ENCODE results near the gene ELF1.

The ELF1 gene

GRCh38 chr13:40966298-40966697, 52.8 kb downstream of the ELF1 start:
- Histone ChIP-seq H3K27ac (ENCODE audit: low read length, poor library complexity, severe bottlenecking) (no peak overlapping the region), H3K27me3 (ENCODE audit: control insufficient read depth in 1 of 2, insufficient read depth in 1 of 2, low read length in 2 of 2) (no peaks in the 10 kb centered on the region), H3K4ac (ENCODE audit: low read depth in 1 of 2, low read length in 2 of 2) (no peak overlapping the region), H2AK5ac (ENCODE audit: low read length, severe bottlenecking) (no peak overlapping the region), H3K36me3 (ENCODE audit: control insufficient read depth in 1 of 2, insufficient read depth in 2 of 2, low read depth in 1 of 2, low read length in 2 of 2) (no peaks in the 10 kb centered on the region), H2BK12ac (ENCODE audit: low read length in 2 of 2) (no peak overlapping the region), H2BK15ac (ENCODE audit: low read depth, poor library complexity, severe bottlenecking) (no peak overlapping the region), H2BK5ac (ENCODE audit: low read depth, low read length, poor library complexity, severe bottlenecking) (no peak overlapping the region), H4K8ac (ENCODE audit: low read length) (no peak overlapping the region), H4K91ac (ENCODE audit: low read length) (no peak overlapping the region), H3K4me1 (ENCODE audit: control insufficient read depth, insufficient read depth, low read depth, low read length) (peaks cover 5% of the 10 kb centered on the region), H3K79me1 (replicated peaks; ENCODE audit: low read length, poor library complexity, severe bottlenecking) (peaks cover 4% of the 10 kb centered on the region), H3K23ac (ENCODE audit: low read length in 2 of 2) (no peak overlapping the region), H3K9ac (ENCODE audit: low read length) (no peak overlapping the region), H3K9me3 (ENCODE audit: control insufficient read depth, low read length) (no peaks in the 10 kb centered on the region), H3K18ac (ENCODE audit: low read depth in 1 of 2, low read length in 2 of 2) (no peak overlapping the region), H3K14ac (ENCODE audit: low read length in 2 of 2) (no peak overlapping the region), H3K4me3 (ENCODE audit: insufficient read depth in 1 of 2, low read depth in 1 of 2, low read length in 2 of 2) (no peak overlapping the region), H2AFZ (ENCODE audit: low read depth, low read length) (no peak overlapping the region), H3K4me2 (ENCODE audit: low read length, poor library complexity, severe bottlenecking) (no peak overlapping the region), H2BK120ac (ENCODE audit: low read depth, low read length) (no peak overlapping the region)
- no peak for DNase-seq
- WGBS, result 88% methylated on average over 3 of the region's 3 CpGs

DNA sequence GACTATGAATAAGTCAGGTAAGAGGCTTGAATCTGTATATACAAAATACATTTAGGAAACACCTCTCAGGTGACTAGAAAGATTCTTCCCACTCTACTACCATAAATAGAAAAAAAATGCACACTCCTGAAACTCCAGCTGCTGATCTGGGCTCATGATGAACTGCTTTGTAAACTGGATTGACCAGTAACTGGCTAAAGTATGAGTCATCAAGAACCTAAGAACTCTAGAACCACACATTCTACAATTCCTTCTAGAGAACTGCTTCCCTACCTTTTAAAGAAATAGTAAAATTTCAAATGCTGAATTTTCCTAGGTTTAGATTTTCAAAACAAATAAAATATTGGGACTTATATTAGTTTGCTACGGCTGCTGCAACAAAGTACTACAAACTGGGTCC, 55.2 kb downstream of the ELF1 start:
- H3K79me1 ChIP-seq (replicated peaks; ENCODE audit: low read length, poor library complexity, severe bottlenecking), result peaks cover 5% of the 10 kb centered on the region
- no peak overlapping the region for H3K18ac ChIP-seq (ENCODE audit: low read depth in 1 of 2, low read length in 2 of 2)
- no peak overlapping the region for H2BK12ac ChIP-seq (ENCODE audit: low read length in 2 of 2)
- no peak overlapping the region for H3K4me3 ChIP-seq (ENCODE audit: insufficient read depth in 1 of 2, low read depth in 1 of 2, low read length in 2 of 2)
- no peak overlapping the region for H2BK5ac ChIP-seq (ENCODE audit: low read depth, low read length, poor library complexity, severe bottlenecking)
- H3K27ac ChIP-seq (ENCODE audit: low read length, poor library complexity, severe bottlenecking), result no peak overlapping the region
- no peak overlapping the region for H3K4me2 ChIP-seq (ENCODE audit: low read length, poor library complexity, severe bottlenecking)
- H2BK120ac ChIP-seq (ENCODE audit: low read depth, low read length), result no peak overlapping the region
- H2BK15ac ChIP-seq (ENCODE audit: low read depth, poor library complexity, severe bottlenecking), result no peak overlapping the region
- no peak overlapping the region for H3K23ac ChIP-seq (ENCODE audit: low read length in 2 of 2)
- H3K9me3 ChIP-seq (ENCODE audit: control insufficient read depth, low read length), result no peaks in the 10 kb centered on the region
- H4K91ac ChIP-seq (ENCODE audit: low read length), result no peak overlapping the region
- H3K27me3 ChIP-seq (ENCODE audit: control insufficient read depth in 1 of 2, insufficient read depth in 1 of 2, low read length in 2 of 2), result no peaks in the 10 kb centered on the region
- no peak overlapping the region for H4K8ac ChIP-seq (ENCODE audit: low read length)
- H2AK5ac ChIP-seq (ENCODE audit: low read length, severe bottlenecking), result no peak overlapping the region
- no peak overlapping the region for H2AFZ ChIP-seq (ENCODE audit: low read depth, low read length)
- H3K36me3 ChIP-seq (ENCODE audit: control insufficient read depth in 1 of 2, insufficient read depth in 2 of 2, low read depth in 1 of 2, low read length in 2 of 2), result no peaks in the 10 kb centered on the region
- H3K9ac ChIP-seq (ENCODE audit: low read length), result no peak overlapping the region
- no peak overlapping the region for H3K14ac ChIP-seq (ENCODE audit: low read length in 2 of 2)
- WGBS, result 100% methylated on average over 1 of the region's 1 CpG
- peaks cover 3% of the 10 kb centered on the region for H3K4me1 ChIP-seq (ENCODE audit: control insufficient read depth, insufficient read depth, low read depth, low read length)
- peak; percentile 42 for DNase-seq
- no peak overlapping the region for H3K4ac ChIP-seq (ENCODE audit: low read depth in 1 of 2, low read length in 2 of 2)

DNA sequence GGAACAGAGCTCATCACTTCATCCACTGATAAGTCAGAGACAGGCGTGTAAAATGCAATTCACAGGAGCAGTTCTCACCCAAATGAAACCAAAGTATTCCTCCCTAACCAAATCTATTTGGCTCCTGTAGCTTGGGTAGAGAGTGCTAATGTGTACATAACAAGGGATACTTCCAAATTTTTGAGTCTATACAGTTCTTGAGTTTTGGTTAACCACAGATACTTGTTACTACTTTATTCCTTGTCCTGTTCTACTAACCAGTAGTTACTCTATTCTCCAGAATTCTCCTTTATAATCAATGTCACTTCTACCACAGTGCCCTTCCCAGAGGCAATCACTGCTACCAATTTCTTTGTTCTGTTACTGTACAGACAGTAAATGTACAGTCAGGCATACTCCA, 57.3 kb downstream of the ELF1 start:
- H3K9me3 ChIP-seq (ENCODE audit: control insufficient read depth, low read length), result no peaks in the 10 kb centered on the region
- H2AK5ac ChIP-seq (ENCODE audit: low read length, severe bottlenecking), result no peak overlapping the region
- H3K14ac ChIP-seq (ENCODE audit: low read length in 2 of 2), result no peak overlapping the region
- no peak overlapping the region for H4K91ac ChIP-seq (ENCODE audit: low read length)
- DNase-seq, result no peak
- no peak overlapping the region for H3K4me2 ChIP-seq (ENCODE audit: low read length, poor library complexity, severe bottlenecking)
- H3K23ac ChIP-seq (ENCODE audit: low read length in 2 of 2), result no peak overlapping the region
- H3K27me3 ChIP-seq (ENCODE audit: control insufficient read depth in 1 of 2, insufficient read depth in 1 of 2, low read length in 2 of 2), result no peaks in the 10 kb centered on the region
- no peak overlapping the region for H2AFZ ChIP-seq (ENCODE audit: low read depth, low read length)
- H2BK5ac ChIP-seq (ENCODE audit: low read depth, low read length, poor library complexity, severe bottlenecking), result no peak overlapping the region
- no peak overlapping the region for H2BK15ac ChIP-seq (ENCODE audit: low read depth, poor library complexity, severe bottlenecking)
- H3K18ac ChIP-seq (ENCODE audit: low read depth in 1 of 2, low read length in 2 of 2), result no peak overlapping the region
- no CpG with 5 or more reads among the region's 1 CpG for WGBS
- no peak overlapping the region for H4K8ac ChIP-seq (ENCODE audit: low read length)
- no peaks in the 10 kb centered on the region for H3K4me1 ChIP-seq (ENCODE audit: control insufficient read depth, insufficient read depth, low read depth, low read length)
- H3K79me1 ChIP-seq (replicated peaks; ENCODE audit: low read length, poor library complexity, severe bottlenecking), result peaks cover 5% of the 10 kb centered on the region
- no peak overlapping the region for H3K27ac ChIP-seq (ENCODE audit: low read length, poor library complexity, severe bottlenecking)
- H3K9ac ChIP-seq (ENCODE audit: low read length), result no peak overlapping the region
- H2BK120ac ChIP-seq (ENCODE audit: low read depth, low read length), result no peak overlapping the region
- peaks cover 0 to 16% of the 10 kb centered on the region in 2 experiments for H3K36me3 ChIP-seq (ENCODE audit: control insufficient read depth in 1 of 2, insufficient read depth in 2 of 2, low read depth in 1 of 2, low read length in 2 of 2)
- H3K4ac ChIP-seq (ENCODE audit: low read depth in 1 of 2, low read length in 2 of 2), result no peak overlapping the region
- no peak overlapping the region for H3K4me3 ChIP-seq (ENCODE audit: insufficient read depth in 1 of 2, low read depth in 1 of 2, low read length in 2 of 2)
- H2BK12ac ChIP-seq (ENCODE audit: low read length in 2 of 2), result no peak overlapping the region

DNA sequence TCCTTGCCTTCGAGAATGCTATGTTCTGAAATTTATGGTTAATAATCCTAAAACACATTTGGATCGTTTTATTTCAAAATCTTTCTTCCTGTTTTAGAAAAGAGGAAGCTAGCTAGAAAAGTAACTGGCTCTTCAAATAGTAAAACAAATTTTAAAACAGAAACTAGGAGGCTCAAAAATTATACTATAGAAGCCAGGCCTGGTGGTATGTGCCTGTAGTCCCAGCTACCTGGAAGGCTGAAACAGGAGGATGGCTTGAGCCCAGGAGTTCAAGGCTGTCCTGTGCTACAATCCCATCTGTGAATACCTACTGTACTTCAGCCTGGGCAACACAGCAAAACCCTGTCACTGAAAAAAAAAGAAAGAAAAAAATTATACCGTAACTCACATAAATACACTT, 57.9 kb downstream of the ELF1 start:
- no peak overlapping the region for H4K8ac ChIP-seq (ENCODE audit: low read length)
- H2AFZ ChIP-seq (ENCODE audit: low read depth, low read length), result no peak overlapping the region
- no peak overlapping the region for H3K9ac ChIP-seq (ENCODE audit: low read length)
- H3K18ac ChIP-seq (ENCODE audit: low read depth in 1 of 2, low read length in 2 of 2), result no peak overlapping the region
- peaks cover 5% of the 10 kb centered on the region for H3K79me1 ChIP-seq (replicated peaks; ENCODE audit: low read length, poor library complexity, severe bottlenecking)
- H3K23ac ChIP-seq (ENCODE audit: low read length in 2 of 2), result no peak overlapping the region
- H2AK5ac ChIP-seq (ENCODE audit: low read length, severe bottlenecking), result no peak overlapping the region
- no peak overlapping the region for H2BK12ac ChIP-seq (ENCODE audit: low read length in 2 of 2)
- no peak overlapping the region for H2BK5ac ChIP-seq (ENCODE audit: low read depth, low read length, poor library complexity, severe bottlenecking)
- H3K4me2 ChIP-seq (ENCODE audit: low read length, poor library complexity, severe bottlenecking), result no peak overlapping the region
- no peaks in the 10 kb centered on the region for H3K4me1 ChIP-seq (ENCODE audit: control insufficient read depth, insufficient read depth, low read depth, low read length)
- H3K9me3 ChIP-seq (ENCODE audit: control insufficient read depth, low read length), result no peaks in the 10 kb centered on the region
- H2BK120ac ChIP-seq (ENCODE audit: low read depth, low read length), result no peak overlapping the region
- H3K27ac ChIP-seq (ENCODE audit: low read length, poor library complexity, severe bottlenecking), result no peak overlapping the region
- no peak overlapping the region for H3K4me3 ChIP-seq (ENCODE audit: insufficient read depth in 1 of 2, low read depth in 1 of 2, low read length in 2 of 2)
- H2BK15ac ChIP-seq (ENCODE audit: low read depth, poor library complexity, severe bottlenecking), result no peak overlapping the region
- no peak overlapping the region for H3K14ac ChIP-seq (ENCODE audit: low read length in 2 of 2)
- H3K36me3 ChIP-seq (ENCODE audit: control insufficient read depth in 1 of 2, insufficient read depth in 2 of 2, low read depth in 1 of 2, low read length in 2 of 2), result peaks cover 0 to 16% of the 10 kb centered on the region in 2 experiments
- H4K91ac ChIP-seq (ENCODE audit: low read length), result no peak overlapping the region
- no peaks in the 10 kb centered on the region for H3K27me3 ChIP-seq (ENCODE audit: control insufficient read depth in 1 of 2, insufficient read depth in 1 of 2, low read length in 2 of 2)
- no peak overlapping the region for H3K4ac ChIP-seq (ENCODE audit: low read depth in 1 of 2, low read length in 2 of 2)
- DNase-seq, result no peak
- WGBS, result 93% methylated on average over 1 of the region's 3 CpGs
